NCI-H526 (cell line): Measurements from ENCODE around the gene ILKAP.

Experiments used
- DNase-seq, 2 experiments: peaks; one replicate each; lab custom pipeline; 2025; lab: John Stamatoyannopoulos, UW

The ILKAP gene

GRCh38 chr2:238166391-238167343, 36.8 kb downstream of the ILKAP start:
- no peak for DNase-seq

- DNase-seq: no peak
These were observed 38.1 kb downstream of the ILKAP start for GRCh38 chr2:238165288-238165921.

- no peak for DNase-seq
These were observed 38.6 kb downstream of the ILKAP start for GRCh38 chr2:238164906-238165287.

GRCh38 chr2:238163481-238164198, 39.9 kb downstream of the ILKAP start:
- DNase-seq: peak in 1 of 2 experiments; percentile 48

GRCh38 chr2:238162846-238163441, 40.6 kb downstream of the ILKAP start:
- DNase-seq: no peak

GRCh38 chr2:238162251-238162845, 41.1 kb downstream of the ILKAP start:
- no peak for DNase-seq

GRCh38 chr2:238161291-238162051, 42.0 kb downstream of the ILKAP start:
- DNase-seq: no peak

GRCh38 chr2:238160206-238161129, 43.0 kb downstream of the ILKAP start:
- DNase-seq: peak in 1 of 2 experiments; percentile 40

GRCh38 chr2:238159661-238160205, 43.8 kb downstream of the ILKAP start:
- no peak for DNase-seq

GRCh38 chr2:238159071-238159539, 44.4 kb downstream of the ILKAP start:
- DNase-seq: peak in 1 of 2 experiments; percentile 74

GRCh38 chr2:238158509-238159070, 44.9 kb downstream of the ILKAP start, which contains the start of gene ERFE:
Gene ERFE, plus strand, starts transcription at chr2:238158970. Its CDS starts 38 bp downstream, at chr2:238159008.
- peak in 1 of 2 experiments; percentile 84 for DNase-seq

GRCh38 chr2:238158018-238158508, 45.4 kb downstream of the ILKAP start:
- no peak for DNase-seq

- DNase-seq: peak in 1 of 2 experiments; percentile 57
These were observed 45.9 kb downstream of the ILKAP start for GRCh38 chr2:238157506-238158017.

GRCh38 chr2:238155761-238156694, 47.5 kb downstream of the ILKAP start:
- no peak for DNase-seq

GRCh38 chr2:238155051-238155760, 48.3 kb downstream of the ILKAP start:
- DNase-seq: no peak

GRCh38 chr2:238154570-238154969, 48.9 kb downstream of the ILKAP start:
- DNase-seq: no peak
